ENCODE measurements around the gene TAS2R4.
"Not testable (repeated sequence)": the region's sequence is repeated elsewhere in the genome, so short reads cannot be mapped to it uniquely, and the experiment has no call there.

DNA sequence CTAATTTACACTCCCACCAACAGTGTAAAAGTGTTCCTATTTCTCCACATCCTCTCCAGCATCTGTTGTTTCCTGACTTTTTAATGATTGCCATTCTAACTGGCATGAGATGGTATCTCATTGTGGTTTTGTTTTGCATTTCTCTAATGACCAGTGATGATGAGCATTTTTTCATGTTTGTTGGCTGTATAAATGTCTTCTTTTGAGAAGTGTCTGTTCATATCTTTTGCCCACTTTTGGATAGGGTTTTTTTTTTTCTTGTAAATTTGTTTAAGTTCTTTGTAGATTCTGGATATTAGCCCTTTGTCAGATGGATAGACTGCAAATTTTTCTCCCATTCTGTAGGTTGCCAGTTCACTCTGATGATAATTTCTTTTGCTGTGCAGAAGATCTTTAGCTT, 46.0 kb downstream of the TAS2R4 start:
- not testable (repeated sequence) for TF ChIP-seq CTCF (conservative IDR thresholded peaks at IDR 0.05; ENCODE audit: low read length); EZH2phosphoT487 (IDR thresholded peaks at IDR 0.05; ENCODE audit: borderline replicate concordance, low read depth, low read length)
